Ishikawa (cell line): ENCODE measurements around the gene TBC1D1.

Experiments used
- CREB1 ChIP-seq: IDR thresholded peaks from 2 replicates; pipeline ENCODE4 v1.6.1; 2012; ENCODE audit warnings: low read depth
- EGR1 ChIP-seq: IDR thresholded peaks from 2 replicates; pipeline ENCODE4 v1.6.1; 2012
- EP300 ChIP-seq: IDR thresholded peaks from 2 replicates; pipeline ENCODE4 v1.6.1; 2012; ENCODE audit warnings: borderline replicate concordance
- NFIC ChIP-seq: IDR thresholded peaks from 2 replicates; pipeline ENCODE4 v1.6.1; 2012
- RAD21 ChIP-seq: IDR thresholded peaks from 2 replicates; pipeline ENCODE4 v1.6.1; 2012; ENCODE audit warnings: low read depth
- TAF1 ChIP-seq: IDR thresholded peaks from 2 replicates; pipeline ENCODE4 v1.6.1; 2012; ENCODE audit warnings: low read depth, mild to moderate bottlenecking
- YY1 ChIP-seq: IDR thresholded peaks from 2 replicates; pipeline ENCODE4 v1.6.1; 2012; ENCODE audit warnings: low read depth
- ZBTB7A ChIP-seq: IDR thresholded peaks from 2 replicates; pipeline ENCODE4 v1.6.1; 2012; ENCODE audit warnings: low read depth
- TF ChIP-seq, protein P1 (sequence below): IDR thresholded peaks from 2 replicates; pipeline ENCODE4 v1.6.1; 2012
- TF ChIP-seq, protein P2 (sequence below): IDR thresholded peaks from 2 replicates; pipeline ENCODE4 v1.6.1; 2012; ENCODE audit warnings: low read depth, mild to moderate bottlenecking

DNA sequence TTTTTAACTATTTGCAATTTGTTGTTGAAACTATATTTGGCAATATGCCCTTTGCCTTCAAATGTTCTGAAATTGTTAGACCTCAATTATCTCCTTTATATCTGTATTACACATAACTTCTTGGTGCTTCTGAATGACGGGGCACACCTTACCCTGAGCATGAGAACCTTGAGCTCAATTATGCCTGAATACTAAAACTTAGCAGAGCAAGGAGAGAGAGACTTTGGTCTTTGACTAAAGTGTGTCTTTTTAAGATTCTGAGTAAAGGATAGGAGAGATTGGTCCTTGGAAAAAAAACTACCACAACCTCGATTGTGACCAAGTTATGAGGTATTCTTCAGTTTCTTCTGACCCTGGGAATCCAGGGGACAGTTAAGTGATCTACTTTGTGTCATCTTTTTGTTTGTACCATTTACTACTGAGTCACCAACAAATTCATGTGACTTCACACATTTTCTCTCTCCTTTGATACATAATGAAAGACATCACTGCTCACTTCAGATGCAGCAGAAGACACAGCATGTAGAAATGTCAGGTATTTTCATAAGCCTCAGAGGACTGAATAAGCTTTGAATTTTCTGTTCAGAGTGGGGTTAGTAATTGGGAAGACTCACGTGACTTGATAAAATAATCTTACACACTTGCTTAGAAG is 120.8 kb downstream of the TBC1D1 start:
- TF ChIP-seq TAF1 (no peak), YY1 (no peak), ZBTB7A (no peak), CREB1 (no peak), RAD21 (no peak), EP300 (no peak), EGR1 (no peak), NFIC (no peak)
- TF ChIP-seq, protein P1, sequence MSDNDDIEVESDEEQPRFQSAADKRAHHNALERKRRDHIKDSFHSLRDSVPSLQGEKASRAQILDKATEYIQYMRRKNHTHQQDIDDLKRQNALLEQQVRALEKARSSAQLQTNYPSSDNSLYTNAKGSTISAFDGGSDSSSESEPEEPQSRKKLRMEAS = no peak
- TF ChIP-seq, protein P2, sequence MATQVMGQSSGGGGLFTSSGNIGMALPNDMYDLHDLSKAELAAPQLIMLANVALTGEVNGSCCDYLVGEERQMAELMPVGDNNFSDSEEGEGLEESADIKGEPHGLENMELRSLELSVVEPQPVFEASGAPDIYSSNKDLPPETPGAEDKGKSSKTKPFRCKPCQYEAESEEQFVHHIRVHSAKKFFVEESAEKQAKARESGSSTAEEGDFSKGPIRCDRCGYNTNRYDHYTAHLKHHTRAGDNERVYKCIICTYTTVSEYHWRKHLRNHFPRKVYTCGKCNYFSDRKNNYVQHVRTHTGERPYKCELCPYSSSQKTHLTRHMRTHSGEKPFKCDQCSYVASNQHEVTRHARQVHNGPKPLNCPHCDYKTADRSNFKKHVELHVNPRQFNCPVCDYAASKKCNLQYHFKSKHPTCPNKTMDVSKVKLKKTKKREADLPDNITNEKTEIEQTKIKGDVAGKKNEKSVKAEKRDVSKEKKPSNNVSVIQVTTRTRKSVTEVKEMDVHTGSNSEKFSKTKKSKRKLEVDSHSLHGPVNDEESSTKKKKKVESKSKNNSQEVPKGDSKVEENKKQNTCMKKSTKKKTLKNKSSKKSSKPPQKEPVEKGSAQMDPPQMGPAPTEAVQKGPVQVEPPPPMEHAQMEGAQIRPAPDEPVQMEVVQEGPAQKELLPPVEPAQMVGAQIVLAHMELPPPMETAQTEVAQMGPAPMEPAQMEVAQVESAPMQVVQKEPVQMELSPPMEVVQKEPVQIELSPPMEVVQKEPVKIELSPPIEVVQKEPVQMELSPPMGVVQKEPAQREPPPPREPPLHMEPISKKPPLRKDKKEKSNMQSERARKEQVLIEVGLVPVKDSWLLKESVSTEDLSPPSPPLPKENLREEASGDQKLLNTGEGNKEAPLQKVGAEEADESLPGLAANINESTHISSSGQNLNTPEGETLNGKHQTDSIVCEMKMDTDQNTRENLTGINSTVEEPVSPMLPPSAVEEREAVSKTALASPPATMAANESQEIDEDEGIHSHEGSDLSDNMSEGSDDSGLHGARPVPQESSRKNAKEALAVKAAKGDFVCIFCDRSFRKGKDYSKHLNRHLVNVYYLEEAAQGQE = no peak
